ENCODE measurements around the gene R3HCC1L. TPM values are rescaled to one million over a fixed set of nuclear protein-coding genes. Genes with fewer than 3 reads are reported as not detected.
"Not testable (repeated sequence)": the region's sequence is repeated elsewhere in the genome, so short reads cannot be mapped to it uniquely, and the experiment has no call there.

Gene R3HCC1L
- total RNA-seq, 2 donors from 2014 or later: 12.3 to 14.3 TPM

DNA sequence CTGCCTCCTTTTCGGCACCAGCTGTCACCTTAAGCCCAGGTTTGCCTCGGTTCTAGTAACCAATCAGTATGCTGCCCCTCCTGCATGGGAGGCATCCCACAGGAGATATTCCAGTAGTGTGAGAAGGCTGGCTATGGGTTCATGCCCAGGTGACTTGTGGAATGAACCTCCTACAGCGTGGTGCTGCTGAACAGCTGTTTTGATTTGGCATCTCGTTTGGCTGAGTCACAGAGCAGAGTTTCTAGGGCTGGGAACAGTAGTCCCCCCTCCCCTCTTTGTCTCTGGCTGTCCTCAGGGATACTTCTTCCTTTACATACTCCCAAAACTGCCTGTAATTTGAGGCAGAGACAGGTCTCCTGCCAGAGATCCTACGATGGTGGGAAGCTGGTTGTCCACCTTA is 16.1 kb downstream of the R3HCC1L start:
- no peak for DNase-seq (ENCODE audit: low spot score)
- H3K4me3 ChIP-seq: no peak overlapping the region
- H3K27ac ChIP-seq: no peak overlapping the region
- no peaks in the 10 kb centered on the region for H3K36me3 ChIP-seq
- TF ChIP-seq, protein P1, sequence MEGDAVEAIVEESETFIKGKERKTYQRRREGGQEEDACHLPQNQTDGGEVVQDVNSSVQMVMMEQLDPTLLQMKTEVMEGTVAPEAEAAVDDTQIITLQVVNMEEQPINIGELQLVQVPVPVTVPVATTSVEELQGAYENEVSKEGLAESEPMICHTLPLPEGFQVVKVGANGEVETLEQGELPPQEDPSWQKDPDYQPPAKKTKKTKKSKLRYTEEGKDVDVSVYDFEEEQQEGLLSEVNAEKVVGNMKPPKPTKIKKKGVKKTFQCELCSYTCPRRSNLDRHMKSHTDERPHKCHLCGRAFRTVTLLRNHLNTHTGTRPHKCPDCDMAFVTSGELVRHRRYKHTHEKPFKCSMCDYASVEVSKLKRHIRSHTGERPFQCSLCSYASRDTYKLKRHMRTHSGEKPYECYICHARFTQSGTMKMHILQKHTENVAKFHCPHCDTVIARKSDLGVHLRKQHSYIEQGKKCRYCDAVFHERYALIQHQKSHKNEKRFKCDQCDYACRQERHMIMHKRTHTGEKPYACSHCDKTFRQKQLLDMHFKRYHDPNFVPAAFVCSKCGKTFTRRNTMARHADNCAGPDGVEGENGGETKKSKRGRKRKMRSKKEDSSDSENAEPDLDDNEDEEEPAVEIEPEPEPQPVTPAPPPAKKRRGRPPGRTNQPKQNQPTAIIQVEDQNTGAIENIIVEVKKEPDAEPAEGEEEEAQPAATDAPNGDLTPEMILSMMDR (IDR thresholded peaks at IDR 0.05): no peak
- H3K27me3 ChIP-seq (replicated peaks; ENCODE audit: insufficient read depth): no peaks in the 10 kb centered on the region
- no peak for ATAC-seq (ENCODE audit: insufficient number of reproducible peaks, low FRiP score, low read depth)
- H3K9me3 ChIP-seq: no peaks in the 10 kb centered on the region
- H3K4me1 ChIP-seq (ENCODE audit: control insufficient read depth in 1 of 2, low read depth in 2 of 2): no peaks in the 10 kb centered on the region

DNA sequence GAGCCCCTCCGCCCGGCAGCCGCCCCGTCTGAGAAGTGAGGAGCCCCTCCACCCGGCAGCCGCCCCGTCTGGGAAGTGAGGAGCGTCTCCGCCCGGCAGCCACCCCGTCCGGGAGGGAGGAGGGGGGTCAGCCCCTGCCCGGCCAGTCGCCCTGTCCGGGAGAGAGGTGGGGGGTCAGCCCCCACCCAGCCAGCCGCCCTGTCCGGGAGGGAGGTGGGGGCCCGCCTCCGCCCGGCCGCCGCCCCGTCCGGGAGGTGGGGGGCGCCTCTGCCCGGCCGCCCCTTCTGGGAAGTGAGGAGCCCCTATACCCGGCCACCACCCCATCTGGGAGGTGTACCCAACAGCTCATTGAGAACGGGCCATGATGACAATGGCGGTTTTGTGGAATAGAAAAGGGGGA is 18.3 kb downstream of the R3HCC1L start:
- not testable (repeated sequence) for DNase-seq (ENCODE audit: low spot score); H3K4me3 ChIP-seq; H3K36me3 ChIP-seq; H3K4me1 ChIP-seq (ENCODE audit: control insufficient read depth in 1 of 2, low read depth in 2 of 2); H3K9me3 ChIP-seq; H3K27me3 ChIP-seq (replicated peaks; ENCODE audit: insufficient read depth); ATAC-seq (ENCODE audit: insufficient number of reproducible peaks, low FRiP score, low read depth); H3K27ac ChIP-seq

DNA sequence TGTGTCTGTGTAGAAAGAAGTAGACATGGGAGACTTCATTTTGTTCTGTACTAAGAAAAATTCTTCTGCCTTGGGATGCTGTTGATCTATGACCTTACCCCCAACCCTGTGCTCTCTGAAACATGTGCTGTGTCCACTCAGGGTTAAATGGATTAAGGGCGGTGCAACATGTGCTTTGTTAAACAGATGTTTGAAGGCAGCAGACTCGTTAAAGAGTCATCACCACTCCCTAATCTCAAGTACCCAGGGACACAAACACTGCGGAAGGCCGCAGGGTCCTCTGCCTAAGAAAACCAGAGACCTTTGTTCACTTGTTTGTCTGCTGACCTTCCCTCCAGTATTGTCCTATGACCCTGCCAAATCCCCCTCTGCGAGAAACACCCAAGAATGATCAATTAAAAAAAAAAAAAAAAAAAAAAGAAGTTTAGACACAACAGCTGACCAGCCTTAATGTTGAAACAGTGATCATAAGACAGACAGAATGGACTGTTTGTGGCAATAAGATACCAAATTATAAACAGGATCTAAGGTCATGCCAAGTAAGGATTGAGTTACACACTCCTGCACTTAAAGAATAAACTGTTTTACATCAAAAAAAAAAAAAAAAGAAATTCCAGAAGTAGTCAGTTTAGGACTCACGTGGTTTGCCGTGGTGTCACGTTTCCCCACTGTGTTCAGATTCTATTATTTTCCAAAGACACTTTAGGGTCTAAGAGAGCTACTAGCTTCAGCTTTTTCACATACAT is 18.9 kb downstream of the R3HCC1L start:
- ATAC-seq (ENCODE audit: insufficient number of reproducible peaks, low FRiP score, low read depth); H3K27me3 ChIP-seq (replicated peaks; ENCODE audit: insufficient read depth); H3K9me3 ChIP-seq; H3K4me1 ChIP-seq (ENCODE audit: control insufficient read depth in 1 of 2, low read depth in 2 of 2); DNase-seq (ENCODE audit: low spot score); H3K27ac ChIP-seq; H3K36me3 ChIP-seq; H3K4me3 ChIP-seq: not testable (repeated sequence)

DNA sequence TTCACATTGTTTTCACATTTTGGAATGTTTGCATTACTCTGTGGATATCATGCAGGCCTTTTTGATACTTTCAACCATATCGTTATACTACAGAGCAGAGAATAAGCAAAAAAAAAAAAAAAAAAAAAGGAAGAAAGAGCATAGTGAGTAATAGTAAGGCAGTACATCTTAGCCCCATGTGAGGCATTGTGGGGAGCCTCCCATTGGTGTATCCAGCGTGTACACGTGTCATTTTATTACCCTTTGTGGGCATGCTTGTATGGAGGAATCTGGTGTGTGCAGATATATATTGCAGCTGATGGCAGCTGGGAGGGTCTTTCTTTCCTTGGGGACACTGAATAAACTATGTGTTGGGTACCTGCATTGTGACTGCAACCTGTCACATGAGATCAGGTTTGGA is 19.6 kb downstream of the R3HCC1L start:
- Histone ChIP-seq H3K27ac (no peak overlapping the region), H3K36me3 (no peaks in the 10 kb centered on the region), H3K9me3 (no peaks in the 10 kb centered on the region), H3K4me3 (no peak overlapping the region), H3K4me1 (ENCODE audit: control insufficient read depth in 1 of 2, low read depth in 2 of 2) (no peaks in the 10 kb centered on the region), H3K27me3 (replicated peaks; ENCODE audit: insufficient read depth) (no peaks in the 10 kb centered on the region)
- TF ChIP-seq, protein P1 (IDR thresholded peaks at IDR 0.05): no peak
- DNase-seq (ENCODE audit: low spot score) (no peak), ATAC-seq (ENCODE audit: insufficient number of reproducible peaks, low FRiP score, low read depth) (no peak)

- H3K9me3 ChIP-seq: no peaks in the 10 kb centered on the region
- no peak for DNase-seq (ENCODE audit: low spot score)
- TF ChIP-seq, protein P1 (IDR thresholded peaks at IDR 0.05): no peak
- H3K27ac ChIP-seq: no peak overlapping the region
- ATAC-seq (ENCODE audit: insufficient number of reproducible peaks, low FRiP score, low read depth): no peak
- H3K4me1 ChIP-seq (ENCODE audit: control insufficient read depth in 1 of 2, low read depth in 2 of 2): no peaks in the 10 kb centered on the region
- H3K4me3 ChIP-seq: no peak overlapping the region
- H3K36me3 ChIP-seq: no peaks in the 10 kb centered on the region
- H3K27me3 ChIP-seq (replicated peaks; ENCODE audit: insufficient read depth): no peaks in the 10 kb centered on the region
These were observed 24.1 kb downstream of the R3HCC1L start for GRCh38 chr10:98158576-98158975.

- Histone ChIP-seq H3K27ac (no peak overlapping the region), H3K9me3 (no peaks in the 10 kb centered on the region), H3K36me3 (peaks cover 22% of the 10 kb centered on the region), H3K4me3 (no peak overlapping the region), H3K27me3 (replicated peaks; ENCODE audit: insufficient read depth) (no peaks in the 10 kb centered on the region), H3K4me1 (ENCODE audit: control insufficient read depth in 1 of 2, low read depth in 2 of 2) (no peaks in the 10 kb centered on the region)
- DNase-seq (ENCODE audit: low spot score) (no peak), ATAC-seq (ENCODE audit: insufficient number of reproducible peaks, low FRiP score, low read depth) (no peak)
- TF ChIP-seq, protein P1 (IDR thresholded peaks at IDR 0.05): no peak
These were observed 29.5 kb downstream of the R3HCC1L start for GRCh38 chr10:98163941-98164340.

Measured in thoracic aorta (tissue), 2 donors.